Measurements from ENCODE around the gene BRSK2. TPM values are rescaled to one million over a fixed set of nuclear protein-coding genes. Genes with fewer than 3 reads are reported as not detected.
A peak's percentile ranks its signal among the peaks of the same experiment; 100 is the strongest.

The BRSK2 gene
- total and polyA plus RNA-seq, 9 of the 15 experiments (the other 6 are each of a cell fraction or from before 2014, with no cell fraction given) = 0.06 to 0.52 (median 0.18) TPM; not detected in 5

DNA sequence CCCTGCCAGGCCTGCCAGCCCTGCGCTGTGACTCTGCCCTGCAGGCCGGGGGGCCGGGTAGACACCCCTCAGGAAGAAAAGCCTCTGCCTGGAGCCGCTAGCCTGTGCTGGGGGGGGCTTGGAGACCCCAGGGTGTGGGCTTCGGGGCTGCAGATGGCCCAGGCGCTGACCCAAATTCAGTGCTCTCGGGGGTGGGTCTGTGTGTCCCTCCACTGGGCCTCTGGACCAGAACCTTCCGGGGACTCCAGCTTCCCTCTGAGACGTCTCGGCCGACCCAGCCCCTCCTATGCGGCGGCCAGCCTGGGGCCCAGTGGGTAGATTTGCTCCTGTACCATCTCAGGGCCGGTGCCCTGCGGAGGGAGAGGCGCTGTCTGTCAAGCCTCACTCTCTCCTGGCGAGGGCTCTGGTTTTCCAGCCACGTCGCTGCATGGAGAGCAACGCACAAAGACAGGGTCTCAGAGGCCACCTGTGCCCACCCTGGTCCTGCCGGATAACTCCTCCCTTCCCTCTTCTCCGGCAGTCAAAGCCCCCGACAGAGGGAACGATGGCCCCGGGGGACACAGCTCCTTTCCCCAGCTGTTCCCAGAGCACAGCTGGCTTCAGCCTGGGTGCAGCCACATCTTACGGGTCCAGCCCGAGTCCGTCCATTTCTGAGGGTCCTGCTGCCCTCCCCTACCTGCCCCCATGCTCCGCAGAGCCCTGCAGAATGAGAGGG is 40.2 kb upstream of the BRSK2 start:
- no TSS peak for BruUV-seq (replicated peaks)
- no peak overlapping the region for H2AFZ ChIP-seq (ENCODE audit: low read depth, low read length)
- H3K4me1 ChIP-seq (replicated peaks in 1 of 2; ENCODE audit: control insufficient read depth in 2 of 2, insufficient read depth in 2 of 2, low read length in 2 of 2) = peaks cover 0 to 32% of the 10 kb centered on the region in 2 experiments; a peak in 2 of 5 replicates
- CTCF ChIA-PET (ENCODE audit: low intra/inter-chr PET ratio) = no interaction called here
- peaks cover 23 to 67% of the 10 kb centered on the region in 2 experiments; a peak in 4 of 5 replicates for H3K27me3 ChIP-seq (ENCODE audit: control insufficient read depth in 2 of 2, insufficient read depth in 2 of 2, low read length in 2 of 2)
- H3K9me3 ChIP-seq (replicated peaks; ENCODE audit: control insufficient read depth, insufficient read depth, low read depth, low read length) = no peaks in the 10 kb centered on the region
- POLR2A ChIA-PET = interaction anchor here (0.6 kb wide), 2 partner anchors 9 to 27 kb away, joined by 3 read pairs; no protein-coding TSS in a partner anchor
- no peak for DNase-seq (ENCODE audit: extremely low read depth in 1 of 4, low spot score in 3 of 4)
- no peak for TF ChIP-seq ZBTB7A (IDR thresholded peaks at IDR 0.05; ENCODE audit: borderline replicate concordance, control insufficient read depth, low read depth, low read length)
- no peak for TF ChIP-seq MCM7 (IDR thresholded peaks at IDR 0.05)
- no peak for TF ChIP-seq BDP1 (IDR thresholded peaks at IDR 0.05; ENCODE audit: insufficient read depth, insufficient read length)
- TF ChIP-seq HDAC8 (tag; IDR thresholded peaks at IDR 0.05) = no peak
- TF ChIP-seq YBX1 (IDR thresholded peaks at IDR 0.05) = no peak
- no peak for TF ChIP-seq RHOXF2B (CRISPR knock-in tag; conservative IDR thresholded peaks at IDR 0.05)
- no peak for TF ChIP-seq ZNF79 (CRISPR knock-in tag; IDR thresholded peaks at IDR 0.05; ENCODE audit: low read depth)
- H3K27ac ChIP-seq (ENCODE audit: extremely low read depth, low read depth, low read length) = no peak overlapping the region
- in situ Hi-C loops (cut with MboI) = no loop called here
- H3K36me3 ChIP-seq (ENCODE audit: control insufficient read depth, insufficient read depth, low read length) = no peaks in the 10 kb centered on the region
- no peak for FAIRE-seq
- H3K9me1 ChIP-seq (ENCODE audit: control insufficient read depth, insufficient read depth, low read length) = no peaks in the 10 kb centered on the region
- no peak for ATAC-seq
- peak overlapping the region in 1 of 2 experiments; percentile 35; a peak in 1 of 4 replicates for H3K9ac ChIP-seq (ENCODE audit: insufficient read depth in 1 of 2, low read depth in 2 of 2, low read length in 2 of 2)
- 20% methylated on average over 26 of the region's 29 CpGs for WGBS (ENCODE audit: insufficient coverage, low coverage, missing lambda C conversion rate)
- no peaks in the 10 kb centered on the region for H3K79me2 ChIP-seq (ENCODE audit: control insufficient read depth, insufficient read depth, low read length)
- H4K20me1 ChIP-seq (replicated peaks; ENCODE audit: control insufficient read depth, insufficient read depth, low read length) = no peaks in the 10 kb centered on the region
- no peak overlapping the region for H3K4me2 ChIP-seq (ENCODE audit: insufficient read depth, low read length)
- no peak overlapping the region for H3K4me3 ChIP-seq
- intact Hi-C loops (cut with micrococcal nuclease) = no loop called here

All from K562 (cell line).